ENCODE data around the gene MB21D2.

MB21D2 gene

GRCh38 chr3:192889679-192890078 is 28.0 kb downstream of the MB21D2 start:
- DNase-seq, result no peak

GRCh38 chr3:192888190-192888589 is 29.5 kb downstream of the MB21D2 start:
- DNase-seq, result no peak

GRCh38 chr3:192887701-192888100 is 30.0 kb downstream of the MB21D2 start:
- no peak for DNase-seq

- no peak for DNase-seq
Measured at GRCh38 chr3:192887047-192887446, 30.6 kb downstream of the MB21D2 start.

- no peak for DNase-seq
Measured at GRCh38 chr3:192884777-192885773, 32.6 kb downstream of the MB21D2 start.

- DNase-seq, result no peak
Measured at GRCh38 chr3:192883512-192883911, 34.1 kb downstream of the MB21D2 start.

- DNase-seq, result no peak
Measured at GRCh38 chr3:192881159-192881786, 36.4 kb downstream of the MB21D2 start.

GRCh38 chr3:192880313-192880712 is 37.3 kb downstream of the MB21D2 start:
- no peak for DNase-seq

GRCh38 chr3:192879346-192880031 is 38.2 kb downstream of the MB21D2 start:
- DNase-seq, result no peak

- no peak for DNase-seq
Measured at GRCh38 chr3:192875971-192876565, 41.6 kb downstream of the MB21D2 start.

GRCh38 chr3:192870822-192871221 is 46.8 kb downstream of the MB21D2 start:
- DNase-seq, result no peak

GRCh38 chr3:192869131-192870031 is 48.3 kb downstream of the MB21D2 start:
- DNase-seq, result no peak

- no peak for DNase-seq
Measured at GRCh38 chr3:192867645-192868044, 50.0 kb downstream of the MB21D2 start.

- no peak for DNase-seq
Measured at GRCh38 chr3:192866804-192867203, 50.9 kb downstream of the MB21D2 start.

GRCh38 chr3:192864941-192865340 is 52.7 kb downstream of the MB21D2 start:
- no peak for DNase-seq

- no peak for DNase-seq
Measured at GRCh38 chr3:192863091-192863420, 54.6 kb downstream of the MB21D2 start.

- no peak for DNase-seq
Measured at GRCh38 chr3:192862408-192863090, 55.1 kb downstream of the MB21D2 start.

- peak; percentile 4 for DNase-seq
Measured at GRCh38 chr3:192861972-192862371, 55.7 kb downstream of the MB21D2 start.

- no peak for DNase-seq
Measured at GRCh38 chr3:192860454-192860853, 57.2 kb downstream of the MB21D2 start.

- no peak for DNase-seq
Measured at GRCh38 chr3:192858849-192859585, 58.6 kb downstream of the MB21D2 start.

- no peak for DNase-seq
Measured at GRCh38 chr3:192857260-192857661, 60.4 kb downstream of the MB21D2 start.

Data from CD4-positive, alpha-beta T cell treated with Interleukin-17A for 1 hour (primary cell).